Amygdala (tissue), 56 donors: ENCODE measurements around the gene NCK2.

Experiments
- DNase-seq, 56 donors: peaks; one replicate each; lab custom pipeline; 2025; lab: John Stamatoyannopoulos, UW

Gene NCK2

GRCh38 chr2:105788670-105789290, 44.1 kb downstream of the NCK2 start:
- no peak for DNase-seq

GRCh38 chr2:105789745-105790460, 45.2 kb downstream of the NCK2 start:
- peak in 27 of 56 donors; percentile 6 to 60 (median 33) for DNase-seq

GRCh38 chr2:105790461-105791149, 45.9 kb downstream of the NCK2 start:
- no peak for DNase-seq

GRCh38 chr2:105791229-105791628, 46.5 kb downstream of the NCK2 start:
- DNase-seq, result no peak

GRCh38 chr2:105792561-105792960, 47.8 kb downstream of the NCK2 start:
- no peak for DNase-seq

- no peak for DNase-seq
Measured at GRCh38 chr2:105793196-105793975, 48.7 kb downstream of the NCK2 start.

GRCh38 chr2:105794926-105795574, 50.3 kb downstream of the NCK2 start:
- DNase-seq, result no peak

GRCh38 chr2:105795575-105795934, 50.8 kb downstream of the NCK2 start:
- DNase-seq, result no peak

GRCh38 chr2:105796131-105796638, 51.5 kb downstream of the NCK2 start:
- DNase-seq, result no peak

- DNase-seq, result no peak
Measured at GRCh38 chr2:105796791-105797190, 52.1 kb downstream of the NCK2 start.

- DNase-seq, result peak in 2 of 56 donors; percentile 15 to 37
Measured at GRCh38 chr2:105797298-105797819, 52.6 kb downstream of the NCK2 start.

- DNase-seq, result no peak
Measured at GRCh38 chr2:105798595-105798994, 53.9 kb downstream of the NCK2 start.

- peak in 1 of 56 donors; percentile 5 for DNase-seq
Measured at GRCh38 chr2:105800036-105800713, 55.5 kb downstream of the NCK2 start.

- no peak for DNase-seq
Measured at GRCh38 chr2:105800953-105801635, 56.4 kb downstream of the NCK2 start.

- DNase-seq, result no peak
Measured at GRCh38 chr2:105801961-105802360, 57.2 kb downstream of the NCK2 start.

- no peak for DNase-seq
Measured at GRCh38 chr2:105802587-105802986, 57.9 kb downstream of the NCK2 start.

GRCh38 chr2:105803337-105803736, 58.6 kb downstream of the NCK2 start:
- DNase-seq, result no peak

GRCh38 chr2:105803773-105804172, 59.1 kb downstream of the NCK2 start:
- no peak for DNase-seq

GRCh38 chr2:105804266-105804665, 59.6 kb downstream of the NCK2 start:
- no peak for DNase-seq
